ENCODE results near the gene SCAPER. TPM values are rescaled to one million over a fixed set of nuclear protein-coding genes. Genes with fewer than 3 reads are reported as not detected.

Gene SCAPER
- total RNA-seq, 3 donors from 2014 or later = 19.5 to 49.8 (median 28.5) TPM

DNA sequence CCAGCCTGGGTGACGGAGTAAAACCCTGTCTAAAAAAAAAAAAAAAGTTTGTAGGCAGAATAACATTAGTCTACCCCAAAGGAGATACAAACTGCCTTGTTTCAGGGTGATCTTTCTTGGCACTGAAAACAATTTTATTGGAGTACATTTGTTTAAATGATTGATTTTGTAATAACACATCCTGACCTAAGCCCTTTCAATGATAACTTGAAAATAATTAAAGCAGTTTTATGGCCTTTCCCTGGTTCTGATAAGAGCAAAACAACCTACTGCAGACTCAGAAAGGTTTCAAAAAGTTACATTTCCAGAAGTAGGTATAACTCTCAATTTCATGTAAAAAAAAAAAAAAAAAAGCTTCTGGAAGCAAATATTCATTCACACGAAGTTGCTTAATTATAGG lies 404.1 kb downstream of the SCAPER start:
- TF ChIP-seq POLR2AphosphoS5 (IDR thresholded peaks at IDR 0.05) (no peak), POLR2A (IDR thresholded peaks at IDR 0.05) (no peak)
- TF ChIP-seq, protein P1, sequence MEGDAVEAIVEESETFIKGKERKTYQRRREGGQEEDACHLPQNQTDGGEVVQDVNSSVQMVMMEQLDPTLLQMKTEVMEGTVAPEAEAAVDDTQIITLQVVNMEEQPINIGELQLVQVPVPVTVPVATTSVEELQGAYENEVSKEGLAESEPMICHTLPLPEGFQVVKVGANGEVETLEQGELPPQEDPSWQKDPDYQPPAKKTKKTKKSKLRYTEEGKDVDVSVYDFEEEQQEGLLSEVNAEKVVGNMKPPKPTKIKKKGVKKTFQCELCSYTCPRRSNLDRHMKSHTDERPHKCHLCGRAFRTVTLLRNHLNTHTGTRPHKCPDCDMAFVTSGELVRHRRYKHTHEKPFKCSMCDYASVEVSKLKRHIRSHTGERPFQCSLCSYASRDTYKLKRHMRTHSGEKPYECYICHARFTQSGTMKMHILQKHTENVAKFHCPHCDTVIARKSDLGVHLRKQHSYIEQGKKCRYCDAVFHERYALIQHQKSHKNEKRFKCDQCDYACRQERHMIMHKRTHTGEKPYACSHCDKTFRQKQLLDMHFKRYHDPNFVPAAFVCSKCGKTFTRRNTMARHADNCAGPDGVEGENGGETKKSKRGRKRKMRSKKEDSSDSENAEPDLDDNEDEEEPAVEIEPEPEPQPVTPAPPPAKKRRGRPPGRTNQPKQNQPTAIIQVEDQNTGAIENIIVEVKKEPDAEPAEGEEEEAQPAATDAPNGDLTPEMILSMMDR (IDR thresholded peaks at IDR 0.05) = no peak
- no peak for DNase-seq (ENCODE audit: low spot score in 2 of 2)

DNA sequence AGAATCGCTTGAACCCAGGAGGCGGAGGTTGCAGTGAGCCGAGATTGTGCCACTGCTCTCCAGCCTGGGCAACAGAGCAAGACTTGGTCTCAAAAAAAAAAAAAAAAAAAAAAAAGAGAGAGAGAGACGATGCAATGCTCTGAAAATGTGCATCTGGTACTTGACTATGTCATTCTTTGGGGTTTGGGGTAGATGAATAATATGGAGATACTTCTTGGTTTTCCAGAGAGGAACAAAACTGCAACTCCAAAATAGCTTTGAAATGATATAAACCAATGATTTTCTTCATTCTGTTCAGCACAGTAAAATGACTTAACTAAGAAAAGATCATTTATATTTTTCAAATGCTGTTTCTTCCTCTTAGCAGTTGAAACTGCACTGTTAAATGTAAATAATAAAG lies 409.7 kb downstream of the SCAPER start:
- Histone ChIP-seq H3K4me3 (no peak overlapping the region), H3K27ac (no peak overlapping the region), H3K27me3 (no peaks in the 10 kb centered on the region), H3K4me1 (no peaks in the 10 kb centered on the region), H3K9me3 (no peaks in the 10 kb centered on the region), H3K36me3 (no peaks in the 10 kb centered on the region)
- intact Hi-C loops (cut with DNase I; ENCODE audit: low total_unique reads) = no loop called here
- TF ChIP-seq POLR2AphosphoS5 (IDR thresholded peaks at IDR 0.05) = no peak
- DNase-seq (ENCODE audit: low spot score in 2 of 2) = no peak

More for the DNA sequence above, 404.1 kb downstream of the SCAPER start:
- Histone ChIP-seq H3K27me3 (no peaks in the 10 kb centered on the region), H3K36me3 (no peaks in the 10 kb centered on the region), H3K4me3 (no peak overlapping the region), H3K4me1 (no peaks in the 10 kb centered on the region), H3K9me3 (no peaks in the 10 kb centered on the region), H3K27ac (no peak overlapping the region)
- intact Hi-C loops (cut with DNase I; ENCODE audit: low total_unique reads) = no loop called here

DNA sequence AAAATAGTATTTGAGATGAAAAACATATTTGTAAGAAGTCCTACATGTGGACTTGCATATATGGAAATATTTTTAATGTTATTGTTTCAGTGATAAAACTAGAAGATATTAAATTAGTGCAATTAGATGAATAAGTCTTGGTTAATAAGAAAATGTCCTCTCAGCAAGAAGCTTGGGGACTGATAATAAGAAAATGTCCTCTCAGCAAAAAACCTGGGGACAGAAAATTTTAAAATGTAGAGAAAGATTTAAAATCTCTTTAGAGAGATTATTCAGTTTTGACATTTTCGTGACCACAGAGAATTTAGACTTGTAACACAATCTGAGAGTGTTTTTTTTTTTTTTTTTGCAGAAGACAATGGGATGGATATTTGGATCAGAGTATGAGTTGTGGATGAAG lies 412.6 kb downstream of the SCAPER start:
- TF ChIP-seq, protein P1 (IDR thresholded peaks at IDR 0.05) = no peak
- TF ChIP-seq POLR2A (IDR thresholded peaks at IDR 0.05) (no peak), POLR2AphosphoS5 (IDR thresholded peaks at IDR 0.05) (no peak)
- no peaks in the 10 kb centered on the region for H3K4me1 ChIP-seq
- intact Hi-C loops (cut with DNase I; ENCODE audit: low total_unique reads) = no loop called here
- no peak overlapping the region for H3K27ac ChIP-seq
- no peaks in the 10 kb centered on the region for H3K9me3 ChIP-seq
- no peak overlapping the region for H3K4me3 ChIP-seq
- H3K36me3 ChIP-seq = no peaks in the 10 kb centered on the region
- H3K27me3 ChIP-seq = no peaks in the 10 kb centered on the region
- no peak for DNase-seq (ENCODE audit: low spot score in 2 of 2)

DNA sequence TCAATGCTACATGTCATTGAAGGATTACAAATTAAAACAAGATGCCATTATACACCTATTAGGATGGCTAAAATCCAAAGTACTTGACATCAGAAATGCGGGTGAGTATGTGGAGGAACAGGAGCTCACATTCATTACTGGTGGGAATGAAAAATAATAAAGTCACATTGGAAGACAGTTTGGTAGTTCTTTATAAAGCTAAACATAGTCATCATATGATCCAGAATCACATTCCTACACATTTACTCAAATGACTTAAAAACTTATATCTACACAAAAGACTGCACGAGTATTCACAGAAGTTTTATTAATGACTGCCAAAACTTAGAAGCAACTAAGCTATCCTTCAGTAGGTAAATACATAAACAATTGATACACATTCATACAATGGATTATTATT lies 421.4 kb downstream of the SCAPER start:
- intact Hi-C loops (cut with DNase I; ENCODE audit: low total_unique reads) = no loop called here
- Histone ChIP-seq H3K36me3 (no peaks in the 10 kb centered on the region), H3K9me3 (no peaks in the 10 kb centered on the region), H3K27ac (no peak overlapping the region), H3K4me3 (no peak overlapping the region), H3K4me1 (no peaks in the 10 kb centered on the region), H3K27me3 (no peaks in the 10 kb centered on the region)
- DNase-seq (ENCODE audit: low spot score in 2 of 2) = no peak
- no peak for TF ChIP-seq POLR2AphosphoS5 (IDR thresholded peaks at IDR 0.05)
- TF ChIP-seq, protein P1 (IDR thresholded peaks at IDR 0.05) = no peak
- TF ChIP-seq POLR2A (IDR thresholded peaks at IDR 0.05) = no peak

DNA sequence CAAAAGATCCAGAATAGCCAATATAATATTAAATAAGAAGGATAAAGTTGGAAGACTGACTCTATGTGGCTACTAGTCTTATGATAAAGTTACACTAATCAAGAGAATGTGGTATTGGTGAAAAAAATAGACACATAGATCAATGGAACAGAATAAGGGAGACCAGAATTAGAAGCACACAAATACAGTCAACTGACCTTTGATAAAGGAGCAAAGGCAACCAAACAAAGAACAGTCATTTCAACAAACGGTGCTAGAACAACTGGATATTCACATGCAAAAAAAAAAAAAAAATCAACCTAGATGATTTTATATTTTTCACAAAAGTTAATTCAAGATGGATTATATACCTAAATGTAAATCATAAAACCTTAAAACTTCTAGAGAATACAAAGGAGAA lies 422.1 kb downstream of the SCAPER start:
- H3K4me1 ChIP-seq = no peaks in the 10 kb centered on the region
- no peak for DNase-seq (ENCODE audit: low spot score in 2 of 2)
- H3K4me3 ChIP-seq = no peak overlapping the region
- H3K36me3 ChIP-seq = no peaks in the 10 kb centered on the region
- no peak overlapping the region for H3K27ac ChIP-seq
- intact Hi-C loops (cut with DNase I; ENCODE audit: low total_unique reads) = no loop called here
- H3K9me3 ChIP-seq = no peaks in the 10 kb centered on the region
- TF ChIP-seq POLR2AphosphoS5 (IDR thresholded peaks at IDR 0.05) = no peak
- TF ChIP-seq, protein P1 (IDR thresholded peaks at IDR 0.05) = no peak
- TF ChIP-seq POLR2A (IDR thresholded peaks at IDR 0.05) = no peak
- H3K27me3 ChIP-seq = no peaks in the 10 kb centered on the region

DNA sequence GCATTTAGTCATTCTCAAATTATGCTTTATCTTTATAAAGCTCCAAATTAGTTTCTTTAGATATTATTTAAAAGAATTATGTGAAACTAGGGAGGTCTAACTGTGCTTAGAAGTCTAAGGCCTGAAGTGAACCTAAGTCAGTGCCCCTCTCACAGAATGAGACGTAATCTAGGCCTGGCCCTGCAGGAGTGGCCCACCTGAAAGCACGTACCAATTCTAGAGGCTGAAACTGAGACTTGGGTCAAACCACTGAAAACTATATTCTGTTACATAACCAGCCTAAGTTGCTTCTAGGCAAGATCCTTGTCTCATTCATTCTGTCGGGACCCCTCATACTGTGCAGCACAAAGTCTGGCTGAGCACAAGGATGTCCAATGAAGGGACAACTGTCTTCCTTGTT lies 424.9 kb downstream of the SCAPER start:
- H3K27ac ChIP-seq = no peak overlapping the region
- H3K27me3 ChIP-seq = no peaks in the 10 kb centered on the region
- intact Hi-C loops (cut with DNase I; ENCODE audit: low total_unique reads) = no loop called here
- H3K9me3 ChIP-seq = no peaks in the 10 kb centered on the region
- no peaks in the 10 kb centered on the region for H3K4me1 ChIP-seq
- DNase-seq (ENCODE audit: low spot score in 2 of 2) = no peak
- H3K4me3 ChIP-seq = no peak overlapping the region
- TF ChIP-seq POLR2A (IDR thresholded peaks at IDR 0.05) (no peak), POLR2AphosphoS5 (IDR thresholded peaks at IDR 0.05) (no peak)
- TF ChIP-seq, protein P1 (IDR thresholded peaks at IDR 0.05) = no peak
- H3K36me3 ChIP-seq = no peaks in the 10 kb centered on the region

Data from breast epithelium (tissue), 4 donors.